Thyroid gland (tissue), 4 donors: ENCODE measurements around the gene RYR3. TPM values are rescaled to one million over a fixed set of nuclear protein-coding genes. Genes with fewer than 3 reads are reported as not detected.

ENCODE experiments used
- DNase-seq, 2 donors: peaks; one replicate each; pipeline ENCODE4 v3.0.0-alpha.2; 2019
- H3K27ac ChIP-seq, 3 donors: fragments of 200-600 bp; sonication (generic); 1 replicate in 2 of 3; 2 replicates in 1 of 3; pipeline ENCODE4 v1.5.1; 2016 to 2019; ENCODE audit warnings: mild to moderate bottlenecking in 1 of 3, moderate library complexity in 1 of 3
- H3K27me3 ChIP-seq: fragments of 200-600 bp; sonication (generic); one replicate; pipeline ENCODE4 v1.5.1; 2019
- H3K36me3 ChIP-seq, 2 donors: fragments of 200-600 bp; sonication (generic); one replicate each; pipeline ENCODE4 v1.5.1; 2016 to 2019
- H3K4me1 ChIP-seq, 2 donors: fragments of 200-600 bp; sonication (generic); one replicate each; pipeline ENCODE4 v1.5.1; 2017 to 2019
- H3K4me3 ChIP-seq, 3 donors: fragments of 200-600 bp; sonication (generic); replicated peaks in 1 of 3; 1 replicate in 2 of 3; 2 replicates in 1 of 3; pipeline ENCODE4 v1.5.1; 2016; ENCODE audit warnings: mild to moderate bottlenecking in 1 of 3
- H3K9me3 ChIP-seq: fragments of 200-600 bp; sonication (generic); one replicate; pipeline ENCODE4 v1.5.1; 2017
- CTCF ChIP-seq, 6 experiments: fragments of 200-600 bp in 3 of 6; fragments of 450-650 bp in 3 of 6; sonication (generic) in 3 of 6; IDR thresholded peaks; one replicate each; pipeline ENCODE4 v1.5.1; 2016 to 2019; ENCODE audit warnings: antibody characterized with exemption in 6 of 6, mild to moderate bottlenecking in 2 of 6, inconsistent platforms in 1 of 6, moderate library complexity in 1 of 6
- POLR2A ChIP-seq, 2 donors: fragments of 450-650 bp; IDR thresholded peaks; one replicate each; pipeline ENCODE4 v1.6.1; 2017; ENCODE audit warnings: antibody characterized with exemption in 2 of 2, mild to moderate bottlenecking in 2 of 2, moderate library complexity in 1 of 2
- WGBS, 2 donors: methylation state at CpG; one replicate each; pipeline ENCODE4 v1.1.5; 2017; 5-methylcytosine and 5-hydroxymethylcytosine counted together
- intact Hi-C: fragments of 100-400 bp; cut with DNase I; formaldehyde crosslinking; loops from one replicate; pipeline ENCODE4 v1.15.1; 2023
- total RNA-seq, 4 donors: library from RNA; depleted of rRNA; stranded (reverse); fragments of >200 nt; gene quantifications; one replicate each; pipeline ENCODE4 v1.2.3, GENCODE V29; 2016

The RYR3 gene
- total RNA-seq, 4 donors from 2014 or later: 0.27 to 4.2 (median 0.34) TPM

- intact Hi-C loops: no loop called here
- TF ChIP-seq POLR2A (IDR thresholded peaks at IDR 0.05) (no peak), CTCF (IDR thresholded peaks at IDR 0.05) (no peak)
- no peaks in the 10 kb centered on the region for H3K27me3 ChIP-seq
- no peaks in the 10 kb centered on the region for H3K36me3 ChIP-seq
- WGBS, 2 donors: 97 to 98% methylated on average over 13 of the region's 13 CpGs
- no peak for DNase-seq
- no peaks in the 10 kb centered on the region for H3K9me3 ChIP-seq
- H3K4me1 ChIP-seq: no peaks in the 10 kb centered on the region
- H3K27ac ChIP-seq: no peak overlapping the region
- no peak overlapping the region for H3K4me3 ChIP-seq
Measured at GRCh38 chr15:33857726-33858125, 547.0 kb downstream of the RYR3 start.

DNA sequence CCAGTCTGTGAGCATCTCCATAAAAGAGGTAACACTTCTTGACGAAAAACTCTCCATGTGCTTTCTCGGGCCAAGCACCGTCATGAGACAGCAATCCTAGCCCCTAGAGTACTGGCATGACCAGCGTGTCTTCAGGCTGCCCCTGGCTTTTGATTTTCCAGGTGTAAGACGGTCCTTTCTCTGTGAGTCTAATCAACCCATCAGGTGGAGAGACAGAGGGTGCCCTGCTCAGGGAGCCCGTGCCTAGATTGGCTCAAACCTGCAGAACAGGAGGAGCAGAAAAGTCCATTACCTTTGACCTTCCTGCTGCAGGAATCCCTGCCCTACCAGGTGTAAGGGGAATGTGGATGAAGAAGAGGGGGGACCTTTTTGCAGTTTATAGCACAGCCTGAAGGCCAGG is 548.1 kb downstream of the RYR3 start:
- Histone ChIP-seq H3K4me3 (no peak overlapping the region), H3K4me1 (no peaks in the 10 kb centered on the region), H3K27me3 (no peaks in the 10 kb centered on the region), H3K36me3 (no peaks in the 10 kb centered on the region), H3K9me3 (no peaks in the 10 kb centered on the region), H3K27ac (no peak overlapping the region)
- DNase-seq: no peak
- intact Hi-C loops: no loop called here
- TF ChIP-seq POLR2A (IDR thresholded peaks at IDR 0.05) (no peak), CTCF (IDR thresholded peaks at IDR 0.05) (no peak)
- WGBS, 2 donors: 95 to 98% methylated on average over 6 of the region's 6 CpGs

GRCh38 chr15:33859992-33860545 is 549.3 kb downstream of the RYR3 start:
- DNase-seq: no peak
- WGBS, 2 donors: 82 to 88% methylated on average over 1 of the region's 1 CpG
- H3K9me3 ChIP-seq: no peaks in the 10 kb centered on the region
- intact Hi-C loops: no loop called here
- H3K4me1 ChIP-seq: no peaks in the 10 kb centered on the region
- no peak overlapping the region for H3K4me3 ChIP-seq
- TF ChIP-seq CTCF (IDR thresholded peaks at IDR 0.05) (no peak), POLR2A (IDR thresholded peaks at IDR 0.05) (no peak)
- H3K36me3 ChIP-seq: no peaks in the 10 kb centered on the region
- no peak overlapping the region for H3K27ac ChIP-seq
- H3K27me3 ChIP-seq: no peaks in the 10 kb centered on the region

DNA sequence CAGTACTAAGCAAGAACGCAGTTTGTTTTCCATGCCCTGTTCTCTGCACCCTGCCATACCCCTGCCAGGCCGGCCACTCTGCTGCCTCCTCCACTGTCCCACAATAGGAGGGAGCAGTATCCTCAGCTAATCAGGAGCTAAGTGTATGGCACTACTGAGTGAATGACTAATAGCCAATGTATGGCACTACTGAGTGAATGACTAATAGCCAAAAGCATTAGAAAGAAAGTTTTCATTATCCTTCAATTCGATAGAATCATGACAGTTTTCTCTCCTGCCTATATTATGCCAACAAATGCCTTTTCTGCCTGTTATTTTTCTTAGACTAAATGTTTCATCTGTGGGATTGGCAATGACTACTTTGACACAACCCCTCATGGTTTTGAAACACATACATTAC is 550.0 kb downstream of the RYR3 start:
- no peak overlapping the region for H3K27ac ChIP-seq
- H3K4me1 ChIP-seq: no peaks in the 10 kb centered on the region
- WGBS, 2 donors: 97 to 98% methylated on average over 3 of the region's 3 CpGs
- no peak for TF ChIP-seq POLR2A (IDR thresholded peaks at IDR 0.05)
- no peak for TF ChIP-seq CTCF (IDR thresholded peaks at IDR 0.05)
- DNase-seq: no peak
- H3K36me3 ChIP-seq: no peaks in the 10 kb centered on the region
- no peak overlapping the region for H3K4me3 ChIP-seq
- intact Hi-C loops: no loop called here
- no peaks in the 10 kb centered on the region for H3K9me3 ChIP-seq
- no peaks in the 10 kb centered on the region for H3K27me3 ChIP-seq

DNA sequence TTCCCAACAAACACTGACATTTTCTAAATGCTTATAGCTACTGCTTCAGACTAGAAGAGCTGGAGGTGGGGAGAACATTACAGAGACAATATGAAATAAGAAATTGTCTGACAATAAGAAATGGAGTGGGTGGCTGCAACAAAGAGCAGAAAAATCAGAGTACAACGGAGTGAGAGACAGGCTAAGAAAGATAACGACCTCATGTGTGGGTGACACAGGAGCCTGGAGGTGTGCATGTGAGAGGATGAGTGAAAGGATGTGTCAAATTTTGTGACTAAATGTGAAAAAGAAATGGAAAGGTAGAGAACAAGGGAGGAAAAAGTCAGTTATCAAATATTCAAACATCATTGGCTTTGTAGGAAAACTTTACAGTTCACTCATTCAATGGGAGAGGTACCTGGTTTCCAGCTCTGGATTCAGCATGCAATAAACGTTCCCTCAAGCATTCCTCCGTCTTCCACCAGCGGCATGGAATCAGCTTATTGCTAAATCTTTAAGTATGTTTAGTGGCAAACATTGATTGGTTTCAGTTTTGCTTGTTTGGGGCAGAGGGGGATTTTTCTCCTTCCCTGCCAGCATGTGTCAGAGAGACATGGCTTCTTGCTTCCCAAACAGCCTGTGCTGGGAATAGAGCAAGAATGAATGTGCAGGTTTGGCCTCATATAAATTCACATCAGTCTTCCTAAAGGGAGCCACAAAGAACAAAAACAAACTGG is 553.8 kb downstream of the RYR3 start:
- H3K27me3 ChIP-seq: no peaks in the 10 kb centered on the region
- intact Hi-C loops: no loop called here
- no peaks in the 10 kb centered on the region for H3K4me1 ChIP-seq
- no peaks in the 10 kb centered on the region for H3K36me3 ChIP-seq
- no peak for DNase-seq
- 82 to 92% methylated on average over 5 of the region's 5 CpGs for WGBS, 2 donors
- no peak overlapping the region for H3K27ac ChIP-seq
- no peaks in the 10 kb centered on the region for H3K9me3 ChIP-seq
- H3K4me3 ChIP-seq: no peak overlapping the region
- no peak for TF ChIP-seq CTCF (IDR thresholded peaks at IDR 0.05)
- no peak for TF ChIP-seq POLR2A (IDR thresholded peaks at IDR 0.05)
